Ascending aorta (tissue), 2 donors: ENCODE data around the gene GH1. TPM values are rescaled to one million over a fixed set of nuclear protein-coding genes. Genes with fewer than 3 reads are reported as not detected.
"Not testable (repeated sequence)": the region's sequence is repeated elsewhere in the genome, so short reads cannot be mapped to it uniquely, and the experiment has no call there.

Experiments used
- DNase-seq, 2 donors: peaks; one replicate each; pipeline ENCODE4 v3.0.0-alpha.2; 2019; ENCODE audit warnings: low spot score in 2 of 2
- H3K27ac ChIP-seq, 2 donors: fragments of 200-600 bp; sonication (generic); one replicate each; pipeline ENCODE4 v1.5.1; 2016 to 2017; ENCODE audit warnings: mild to moderate bottlenecking in 1 of 2
- H3K27me3 ChIP-seq: fragments of 200-600 bp; sonication (generic); one replicate; pipeline ENCODE4 v1.5.1; 2017
- H3K36me3 ChIP-seq, 2 donors: fragments of 200-600 bp; sonication (generic); one replicate each; pipeline ENCODE4 v1.5.1; 2016
- H3K4me1 ChIP-seq, 2 donors: fragments of 200-600 bp; sonication (generic); one replicate each; pipeline ENCODE4 v1.5.1; 2016 to 2017; ENCODE audit warnings: mild to moderate bottlenecking in 1 of 2
- H3K4me3 ChIP-seq, 2 donors: fragments of 200-600 bp; sonication (generic); one replicate each; pipeline ENCODE4 v1.5.1; 2016 to 2017; ENCODE audit warnings: mild to moderate bottlenecking in 1 of 2
- H3K9me3 ChIP-seq, 2 donors: fragments of 200-600 bp; sonication (generic); one replicate each; pipeline ENCODE4 v1.5.1; 2016
- intact Hi-C: fragments of 100-400 bp; cut with DNase I; formaldehyde crosslinking; loops from one replicate; pipeline ENCODE4 v1.15.1; 2023
- total RNA-seq: library from RNA; depleted of rRNA; stranded (reverse); fragments of >200 nt; gene quantifications from one replicate; pipeline ENCODE4 v1.1.0, GENCODE V29; 2016
- TF ChIP-seq, protein P1 (sequence below), 3 experiments: fragments of 200-600 bp in 2 of 3; fragments of 450-650 bp in 1 of 3; sonication (generic) in 2 of 3; IDR thresholded peaks; one replicate each; pipeline ENCODE4 v1.5.1; 2016 to 2019; ENCODE audit warnings: antibody characterized with exemption in 3 of 3, mild to moderate bottlenecking in 1 of 3, moderate library complexity in 1 of 3

GH1 gene
- total RNA-seq, 1 donor from 2014 or later = not detected

DNA sequence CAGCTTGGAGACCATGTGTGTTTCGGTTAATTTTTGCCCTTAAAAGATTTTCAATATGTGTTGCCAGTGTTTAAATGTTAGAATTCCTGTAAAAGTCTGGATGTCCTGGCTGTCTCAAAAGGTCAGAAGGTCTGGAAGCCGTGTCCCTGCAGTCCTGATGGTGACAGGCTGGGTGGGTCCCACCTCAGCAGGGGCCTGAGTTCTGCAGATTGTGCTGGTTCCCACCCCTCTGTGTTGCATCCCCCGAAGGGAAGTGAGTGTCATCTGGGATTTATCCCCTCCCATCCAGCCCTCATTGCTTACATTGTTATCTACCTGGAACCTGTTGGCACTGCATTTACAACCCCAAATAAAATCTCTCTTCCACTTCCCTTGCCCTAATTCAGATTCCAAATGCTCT lies 24.6 kb downstream of the GH1 start:
- H3K9me3 ChIP-seq = not testable (repeated sequence)

DNA sequence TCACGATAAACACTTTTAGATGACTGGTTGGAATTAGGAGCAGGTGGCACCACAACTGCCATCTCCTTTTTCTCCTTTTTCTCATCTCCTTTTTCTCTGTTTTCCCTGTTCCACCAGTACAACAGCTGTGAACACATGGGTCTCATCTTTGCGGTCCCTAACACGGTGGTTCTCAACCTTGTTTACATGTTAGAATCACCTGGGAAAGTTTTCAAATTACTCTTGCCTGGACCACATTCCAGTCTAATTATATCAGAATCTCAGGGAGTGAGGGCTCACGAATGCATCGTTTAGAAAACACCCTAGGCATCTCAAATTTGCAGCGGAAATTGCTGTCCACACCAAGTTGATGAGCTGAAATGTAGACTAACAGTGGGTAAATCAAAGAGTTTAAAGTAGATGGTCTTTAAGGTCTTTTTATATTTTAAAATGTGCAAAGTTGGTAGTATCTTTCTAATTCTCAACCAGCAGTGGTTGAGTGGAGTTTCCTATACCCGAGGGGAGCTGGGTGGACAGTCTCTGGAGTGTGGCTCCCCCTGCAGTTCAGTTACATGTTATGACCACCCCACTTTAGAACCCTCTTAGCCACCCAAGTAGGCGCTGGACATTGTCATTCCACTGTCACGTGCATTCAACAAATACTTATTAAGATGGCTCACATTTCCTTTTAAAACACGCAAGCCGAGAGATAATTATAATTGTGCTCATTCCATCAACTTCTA lies 26.2 kb downstream of the GH1 start:
- DNase-seq, intact Hi-C loops: not testable (repeated sequence)

More for the DNA sequence above, 24.6 kb downstream of the GH1 start:
- intact Hi-C loops, H3K27me3 ChIP-seq, H3K27ac ChIP-seq, H3K36me3 ChIP-seq, H3K4me1 ChIP-seq, H3K4me3 ChIP-seq: not testable (repeated sequence)
- DNase-seq = peak in 1 of 2 donors; percentile 24

DNA sequence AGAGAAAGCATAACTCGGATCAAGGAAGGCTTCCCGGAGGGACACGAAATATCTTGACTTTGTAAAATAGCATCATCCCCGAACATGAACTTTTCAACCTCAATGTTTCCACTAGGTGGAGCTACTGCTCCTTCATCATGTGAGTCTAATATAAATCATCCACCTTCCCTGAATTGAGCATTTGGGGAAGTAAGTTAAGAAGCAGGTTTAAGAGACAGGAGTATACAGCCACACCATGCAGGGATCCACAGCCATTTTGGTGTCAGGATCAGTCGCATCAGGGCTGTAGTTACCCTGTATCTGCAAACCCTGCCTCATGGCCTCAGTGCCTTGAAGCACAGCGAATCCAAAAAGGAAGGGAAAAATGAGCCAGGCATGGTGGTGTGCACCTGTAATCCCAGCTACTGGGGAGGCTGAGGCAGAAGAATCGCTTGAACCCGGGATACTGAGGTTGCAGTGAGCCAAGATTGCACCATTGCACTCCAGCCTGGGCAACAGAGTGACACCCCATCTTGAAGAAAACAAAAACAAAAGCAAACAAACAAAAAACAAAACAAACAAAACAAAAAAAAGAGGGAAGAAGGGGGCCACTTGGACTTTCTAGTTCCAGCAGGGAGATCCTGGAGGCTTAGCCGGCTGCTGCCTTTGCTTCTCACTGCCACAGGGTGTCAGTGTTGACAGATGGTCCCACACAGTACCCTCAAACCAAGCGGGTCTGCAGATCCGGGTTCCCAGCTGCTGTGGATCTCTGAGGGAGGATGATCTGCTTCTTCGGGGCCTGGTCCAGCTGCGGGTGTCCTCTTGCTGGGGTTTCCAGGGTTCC lies 29.4 kb downstream of the GH1 start:
- H3K4me1 ChIP-seq, H3K9me3 ChIP-seq, H3K36me3 ChIP-seq, H3K27me3 ChIP-seq, intact Hi-C loops, H3K27ac ChIP-seq, H3K4me3 ChIP-seq: not testable (repeated sequence)
- TF ChIP-seq, protein P1, sequence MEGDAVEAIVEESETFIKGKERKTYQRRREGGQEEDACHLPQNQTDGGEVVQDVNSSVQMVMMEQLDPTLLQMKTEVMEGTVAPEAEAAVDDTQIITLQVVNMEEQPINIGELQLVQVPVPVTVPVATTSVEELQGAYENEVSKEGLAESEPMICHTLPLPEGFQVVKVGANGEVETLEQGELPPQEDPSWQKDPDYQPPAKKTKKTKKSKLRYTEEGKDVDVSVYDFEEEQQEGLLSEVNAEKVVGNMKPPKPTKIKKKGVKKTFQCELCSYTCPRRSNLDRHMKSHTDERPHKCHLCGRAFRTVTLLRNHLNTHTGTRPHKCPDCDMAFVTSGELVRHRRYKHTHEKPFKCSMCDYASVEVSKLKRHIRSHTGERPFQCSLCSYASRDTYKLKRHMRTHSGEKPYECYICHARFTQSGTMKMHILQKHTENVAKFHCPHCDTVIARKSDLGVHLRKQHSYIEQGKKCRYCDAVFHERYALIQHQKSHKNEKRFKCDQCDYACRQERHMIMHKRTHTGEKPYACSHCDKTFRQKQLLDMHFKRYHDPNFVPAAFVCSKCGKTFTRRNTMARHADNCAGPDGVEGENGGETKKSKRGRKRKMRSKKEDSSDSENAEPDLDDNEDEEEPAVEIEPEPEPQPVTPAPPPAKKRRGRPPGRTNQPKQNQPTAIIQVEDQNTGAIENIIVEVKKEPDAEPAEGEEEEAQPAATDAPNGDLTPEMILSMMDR (IDR thresholded peaks at IDR 0.05) = peak in 2 of 3 experiments; percentile 27 to 32
- peak in 1 of 2 donors; percentile 59 for DNase-seq

More for the DNA sequence above, 26.2 kb downstream of the GH1 start:
- H3K4me3 ChIP-seq, H3K36me3 ChIP-seq, H3K27ac ChIP-seq, H3K4me1 ChIP-seq, H3K9me3 ChIP-seq, H3K27me3 ChIP-seq: not testable (repeated sequence)

DNA sequence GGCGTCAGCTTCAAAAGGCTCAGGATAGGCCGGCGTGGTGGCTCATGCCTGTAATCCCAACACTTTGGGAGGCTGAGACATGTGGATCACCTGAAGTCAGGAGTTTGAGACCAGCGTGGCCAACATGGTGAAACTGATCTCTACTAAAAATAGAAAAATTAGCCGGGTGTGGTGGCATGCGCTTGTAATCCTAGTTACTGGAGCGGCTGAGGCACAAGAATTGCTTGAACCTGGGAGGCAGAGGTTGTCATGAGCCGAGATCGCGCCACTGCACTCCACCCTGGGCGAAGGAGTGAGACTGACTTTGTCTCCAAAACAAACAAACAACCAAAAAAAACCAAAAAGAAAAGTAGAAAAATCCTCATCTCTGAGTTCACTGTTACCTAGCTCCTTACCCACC lies 33.5 kb downstream of the GH1 start:
- DNase-seq, H3K4me3 ChIP-seq, H3K4me1 ChIP-seq, H3K36me3 ChIP-seq, H3K27me3 ChIP-seq, H3K9me3 ChIP-seq, H3K27ac ChIP-seq, intact Hi-C loops: not testable (repeated sequence)

DNA sequence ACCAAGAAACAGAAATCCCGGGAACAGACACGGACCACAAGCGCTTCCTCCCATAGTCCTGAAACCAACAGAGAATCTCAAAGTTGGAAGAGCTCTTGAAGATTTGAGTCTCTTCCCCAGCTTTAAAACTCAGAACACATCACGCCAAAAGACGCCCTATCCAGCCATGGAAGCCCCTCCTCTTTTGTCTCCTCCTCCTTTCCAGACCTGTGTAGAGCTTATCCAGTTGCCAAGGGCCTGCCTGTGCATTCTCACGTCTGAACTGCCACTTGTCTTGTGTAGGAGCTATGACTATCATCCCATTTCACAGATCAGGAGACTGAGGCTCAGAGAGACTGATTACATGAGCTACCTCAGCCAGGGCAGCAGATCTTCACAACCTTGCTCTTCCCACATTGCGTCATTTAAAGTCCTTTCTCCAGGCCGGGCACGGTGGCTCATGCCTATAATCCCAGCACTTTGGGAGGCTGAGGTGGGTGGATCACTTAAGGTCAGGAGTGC lies 36.0 kb downstream of the GH1 start:
- H3K27me3 ChIP-seq, DNase-seq, H3K9me3 ChIP-seq, H3K27ac ChIP-seq, H3K4me3 ChIP-seq, H3K36me3 ChIP-seq, intact Hi-C loops, H3K4me1 ChIP-seq: not testable (repeated sequence)

DNA sequence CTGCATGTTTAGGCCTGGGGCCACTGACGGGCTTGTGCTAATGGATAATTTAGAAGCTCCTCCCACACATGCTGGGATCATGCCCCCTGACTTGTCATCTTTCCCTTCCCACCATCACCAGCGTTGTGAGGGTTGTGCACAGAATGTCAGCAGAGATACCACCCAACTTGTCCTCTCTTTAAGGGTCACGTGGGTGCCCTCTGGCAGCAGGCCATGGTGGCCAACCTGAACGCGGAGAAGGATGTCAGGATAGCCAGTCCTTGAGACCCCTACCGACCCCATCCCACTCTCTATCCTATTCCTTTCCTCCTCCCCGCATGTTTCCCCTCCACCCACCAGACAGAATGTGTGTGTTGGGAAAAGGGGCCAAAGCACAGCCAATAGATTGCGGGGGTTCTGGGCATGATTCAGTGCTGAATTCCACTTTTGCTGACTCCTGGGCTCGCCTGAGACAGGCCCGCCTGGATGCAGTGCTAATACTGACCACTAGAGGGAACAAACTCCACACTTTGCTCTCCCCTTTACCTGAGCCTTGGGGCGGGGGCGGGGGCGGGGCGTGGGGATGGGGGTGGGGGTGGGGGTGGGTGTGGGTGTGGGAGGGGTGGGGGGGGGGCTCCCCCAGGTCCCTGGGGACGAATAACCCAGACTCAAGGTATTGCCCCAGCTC lies 36.6 kb downstream of the GH1 start, which contains the start of gene GH2:
GH2 (minus strand) TSS at position 10 of the 667 bp plus-strand sequence. CDS start 143 bp downstream, outside the sequence.
- no peaks in the 10 kb centered on the region for H3K4me1 ChIP-seq
- TF ChIP-seq, protein P1 (IDR thresholded peaks at IDR 0.05) = peak; percentile 26 to 63 (median 63)
- no peak for DNase-seq
- intact Hi-C loops = no loop called here
- H3K4me3 ChIP-seq = no peak within 1 kb of the TSS
- H3K36me3 ChIP-seq = no peaks in the 10 kb centered on the region
- H3K9me3 ChIP-seq = no peaks in the 10 kb centered on the region
- H3K27me3 ChIP-seq = no peaks in the 10 kb centered on the region
- no peak within 1 kb of the TSS for H3K27ac ChIP-seq

DNA sequence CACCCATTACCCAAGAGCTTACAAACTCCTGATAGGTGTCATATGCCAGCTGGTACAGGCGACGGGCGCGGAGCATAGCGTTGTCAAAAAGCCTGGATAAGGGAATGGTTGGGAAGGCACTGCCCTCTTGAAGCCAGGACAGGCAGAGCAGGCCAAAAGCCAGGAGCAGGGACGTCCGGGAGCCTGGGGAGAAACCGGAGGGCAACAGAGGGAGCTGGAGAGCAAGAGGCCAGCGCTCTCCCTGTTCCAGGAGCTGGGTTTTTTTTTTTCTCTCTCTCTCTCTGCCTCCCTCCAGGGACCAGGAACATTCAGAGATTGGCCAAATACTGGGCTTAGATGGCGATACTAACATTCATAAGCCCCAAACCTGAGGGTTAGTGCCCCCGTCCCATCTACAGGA lies 37.3 kb downstream of the GH1 start:
- DNase-seq, H3K4me1 ChIP-seq, H3K27me3 ChIP-seq, H3K27ac ChIP-seq, H3K36me3 ChIP-seq, H3K4me3 ChIP-seq, H3K9me3 ChIP-seq, intact Hi-C loops: not testable (repeated sequence)

DNA sequence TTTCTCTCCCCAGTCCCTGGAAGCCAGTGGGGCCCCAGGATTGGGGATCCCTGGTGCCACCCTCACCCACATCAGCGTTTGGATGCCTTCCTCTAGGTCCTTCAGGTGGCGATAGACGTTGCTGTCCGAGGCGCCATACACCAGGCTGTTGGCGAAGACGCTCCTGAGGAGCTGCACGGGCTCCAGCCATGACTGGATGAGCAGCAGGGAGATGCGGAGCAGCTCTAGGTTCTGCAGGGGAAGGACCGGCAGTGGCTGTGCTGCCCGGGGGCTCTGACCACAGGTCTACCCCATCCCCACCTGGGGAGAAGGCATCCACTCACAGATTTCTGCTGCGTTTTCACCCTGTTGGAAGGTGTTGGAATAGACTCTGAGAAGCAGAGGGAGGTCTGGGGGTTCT lies 37.9 kb downstream of the GH1 start:
- DNase-seq = no peak
- no peaks in the 10 kb centered on the region for H3K36me3 ChIP-seq
- H3K4me3 ChIP-seq = no peak overlapping the region
- H3K9me3 ChIP-seq = no peaks in the 10 kb centered on the region
- no peak overlapping the region for H3K27ac ChIP-seq
- H3K27me3 ChIP-seq = no peaks in the 10 kb centered on the region
- TF ChIP-seq, protein P1 (IDR thresholded peaks at IDR 0.05) = no peak
- intact Hi-C loops = no loop called here
- no peaks in the 10 kb centered on the region for H3K4me1 ChIP-seq

DNA sequence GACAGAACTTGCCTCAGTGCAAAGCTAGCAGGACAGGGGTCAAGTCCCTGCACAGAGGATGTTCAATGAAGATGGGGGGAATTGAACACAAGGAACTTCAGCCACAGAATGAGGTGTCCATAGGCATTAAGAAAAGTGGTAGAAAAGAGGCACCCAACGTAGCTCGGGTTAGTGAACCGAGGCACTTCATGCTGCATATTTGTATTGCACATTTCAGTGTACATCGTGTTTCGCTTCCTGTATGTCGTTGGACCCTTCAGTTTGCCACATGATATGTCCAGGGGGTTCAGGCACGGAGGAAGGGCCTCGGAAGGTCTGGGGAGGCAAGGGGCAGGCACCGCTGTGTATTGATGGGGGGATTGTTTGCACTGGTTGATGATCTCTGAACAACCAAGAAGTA lies 40.2 kb downstream of the GH1 start:
- H3K36me3 ChIP-seq, H3K4me1 ChIP-seq, H3K4me3 ChIP-seq, H3K27me3 ChIP-seq, DNase-seq, intact Hi-C loops, H3K27ac ChIP-seq, H3K9me3 ChIP-seq: not testable (repeated sequence)

DNA sequence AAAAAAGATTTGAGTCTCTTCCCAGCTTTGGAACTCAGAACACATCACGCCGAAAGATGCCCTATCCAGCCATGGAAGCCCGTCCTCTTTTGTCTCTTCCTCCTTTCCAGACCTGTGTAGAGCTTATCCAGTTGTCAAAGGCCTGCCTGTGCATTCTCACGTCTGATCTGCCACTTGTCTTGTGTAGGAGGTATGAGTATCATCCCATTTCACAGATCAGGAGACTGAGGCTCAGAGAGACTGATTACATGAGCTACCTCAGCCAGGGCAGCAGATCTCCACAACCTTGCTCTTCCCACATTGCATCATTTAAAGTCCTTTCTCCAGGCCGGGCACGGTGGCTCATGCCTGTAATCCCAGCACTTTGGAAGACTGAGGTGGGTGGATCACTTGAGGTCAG lies 43.9 kb downstream of the GH1 start:
- H3K27ac ChIP-seq, intact Hi-C loops, H3K4me3 ChIP-seq, H3K27me3 ChIP-seq, H3K9me3 ChIP-seq, H3K36me3 ChIP-seq, H3K4me1 ChIP-seq, DNase-seq: not testable (repeated sequence)
